Choroid plexus epithelial cell (primary cell): ENCODE results near the gene FAM83G.

ENCODE experiments used
- DNase-seq: peaks from one replicate; pipeline ENCODE4 v3.0.0-alpha.2; 2010; ENCODE audit warnings: low read depth
- H3K4me3 ChIP-seq: 2 replicates; pipeline ENCODE4 v1.5.1; 2011; ENCODE audit warnings: low read depth, mild to moderate bottlenecking, control low read depth, low read length, moderate library complexity
- CTCF ChIP-seq: conservative IDR thresholded peaks from 2 replicates; pipeline ENCODE4 v1.5.1; 2011; ENCODE audit warnings: low read depth, mild to moderate bottlenecking, control low read depth, inconsistent platforms, low read length, moderate library complexity

The FAM83G gene

GRCh38 chr17:18992454-18993130 lies 12.0 kb downstream of the FAM83G start:
- no peak for TF ChIP-seq CTCF
- DNase-seq: no peak
- no peak overlapping the region for H3K4me3 ChIP-seq

GRCh38 chr17:18991531-18992315 lies 12.8 kb downstream of the FAM83G start:
- DNase-seq: no peak
- no peak for TF ChIP-seq CTCF
- no peak overlapping the region for H3K4me3 ChIP-seq

GRCh38 chr17:18990331-18990730 lies 14.2 kb downstream of the FAM83G start:
- H3K4me3 ChIP-seq: no peak overlapping the region
- DNase-seq: no peak
- no peak for TF ChIP-seq CTCF

- TF ChIP-seq CTCF: no peak
- no peak overlapping the region for H3K4me3 ChIP-seq
- DNase-seq: no peak
Measured at GRCh38 chr17:18988546-18989173, 15.9 kb downstream of the FAM83G start.

GRCh38 chr17:18987862-18988545 lies 16.6 kb downstream of the FAM83G start:
- DNase-seq: no peak
- TF ChIP-seq CTCF: no peak
- H3K4me3 ChIP-seq: no peak overlapping the region

- TF ChIP-seq CTCF: no peak
- DNase-seq: no peak
- H3K4me3 ChIP-seq: no peak overlapping the region
Measured at GRCh38 chr17:18987230-18987610, 17.3 kb downstream of the FAM83G start.
